SU-DHL-6 (cell line): Measurements from ENCODE around the gene NUMA1.

ENCODE experiments used
- H2AFZ ChIP-seq: fragments of 200-600 bp; sonication (generic); 2 replicates; pipeline ENCODE4 v1.6.1; 2014; ENCODE audit warnings: low read depth, mild to moderate bottlenecking, moderate library complexity, mixed read lengths, antibody characterized with exemption, low read length; ENCODE audit not compliant: severe bottlenecking
- H3F3A ChIP-seq: fragments of 200-600 bp; shearing (Covaris generic); 2 replicates; pipeline ENCODE4 v1.6.0; 2016; ENCODE audit warnings: antibody characterized with exemption, mild to moderate bottlenecking; ENCODE audit not compliant: insufficient read depth
- H3K27ac ChIP-seq: fragments of 200-600 bp; sonication (generic); 2 replicates; pipeline ENCODE4 v1.5.1; 2016; ENCODE audit warnings: low read depth, mild to moderate bottlenecking, low read length, moderate library complexity, mixed read lengths
- H3K27me3 ChIP-seq: fragments of 200-600 bp; sonication (generic), shearing (Covaris generic); 2 replicates; pipeline ENCODE4 v1.6.0; 2014; ENCODE audit warnings: mild to moderate bottlenecking, low read length
- H3K36me3 ChIP-seq: fragments of 200-600 bp; sonication (generic); 2 replicates; pipeline ENCODE4 v1.6.1; 2014; ENCODE audit warnings: mild to moderate bottlenecking, low read length, mixed read lengths
- H3K4me2 ChIP-seq: fragments of 300-600, 200-600 bp; shearing (Covaris generic), sonication (generic); 2 replicates; pipeline ENCODE4 v1.6.0; 2014; ENCODE audit warnings: low read length, low read depth, mild to moderate bottlenecking; ENCODE audit not compliant: poor library complexity, severe bottlenecking
- H3K4me3 ChIP-seq: fragments of 200-600 bp; sonication (generic); 2 replicates; pipeline ENCODE4 v1.5.1; 2014; ENCODE audit warnings: antibody characterized with exemption, low read length, mild to moderate bottlenecking, mixed read lengths; ENCODE audit not compliant: insufficient read depth, poor library complexity, severe bottlenecking
- H3K79me2 ChIP-seq: fragments of 200-600 bp; sonication (generic); 2 replicates; pipeline ENCODE4 v1.6.1; 2014; ENCODE audit warnings: mild to moderate bottlenecking, low read length, moderate library complexity; ENCODE audit not compliant: insufficient read depth
- H3K9ac ChIP-seq: fragments of 200-600 bp; sonication (generic); 2 replicates; pipeline ENCODE4 v1.7.0; 2014; ENCODE audit warnings: mild to moderate bottlenecking, low read length
- H3K9me2 ChIP-seq: fragments of 200-600 bp; sonication (generic); replicated peaks from 2 replicates; pipeline ENCODE4 v1.6.1; 2014; ENCODE audit warnings: low read length; ENCODE audit not compliant: insufficient read depth
- H3K9me3 ChIP-seq: fragments of 200-600 bp; sonication (generic); 2 replicates; pipeline ENCODE4 v1.6.1; 2014; ENCODE audit warnings: low read length, mixed read lengths; ENCODE audit not compliant: insufficient read depth
- H4K20me1 ChIP-seq: fragments of 200-600 bp; sonication (generic); 2 replicates; pipeline ENCODE4 v1.6.1; 2014; ENCODE audit warnings: low read depth, mild to moderate bottlenecking, antibody characterized with exemption, low read length, moderate library complexity, mixed read lengths
- EZH2phosphoT487 ChIP-seq: fragments of 200-600 bp; sonication (generic), shearing (Covaris generic); conservative IDR thresholded peaks from 2 replicates; pipeline ENCODE4 v1.6.1; 2018; ENCODE audit warnings: mild to moderate bottlenecking, antibody characterized with exemption, low read length, moderate library complexity, mixed read lengths
- TF ChIP-seq, protein P1 (sequence below): fragments of 200-600 bp; sonication (generic); IDR thresholded peaks from one replicate; pipeline ENCODE4 v1.5.1; 2017; ENCODE audit warnings: antibody characterized with exemption, mild to moderate bottlenecking, low read length, moderate library complexity; ENCODE audit not compliant: insufficient read depth, poor library complexity, severe bottlenecking

NUMA1 gene

DNA sequence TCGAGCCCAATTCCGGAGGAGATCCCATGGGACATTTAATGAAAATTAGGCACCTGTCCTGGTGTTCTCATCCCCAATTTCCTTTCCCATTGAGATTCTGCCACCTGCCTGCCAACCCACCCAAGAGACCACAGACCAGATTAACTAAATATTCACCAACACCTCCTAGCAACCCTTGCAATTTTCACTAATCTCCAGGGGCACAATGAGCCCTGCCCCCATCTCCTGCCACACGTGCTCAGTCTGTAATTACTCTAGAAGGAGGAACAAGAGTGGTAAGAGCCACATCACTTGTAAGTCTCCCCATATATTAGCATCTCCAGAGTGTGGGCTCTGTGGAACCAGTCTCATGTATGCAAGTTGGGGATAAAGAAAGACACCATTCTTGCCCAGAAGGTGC, 43.7 kb downstream of the NUMA1 start:
- TF ChIP-seq, protein P1, sequence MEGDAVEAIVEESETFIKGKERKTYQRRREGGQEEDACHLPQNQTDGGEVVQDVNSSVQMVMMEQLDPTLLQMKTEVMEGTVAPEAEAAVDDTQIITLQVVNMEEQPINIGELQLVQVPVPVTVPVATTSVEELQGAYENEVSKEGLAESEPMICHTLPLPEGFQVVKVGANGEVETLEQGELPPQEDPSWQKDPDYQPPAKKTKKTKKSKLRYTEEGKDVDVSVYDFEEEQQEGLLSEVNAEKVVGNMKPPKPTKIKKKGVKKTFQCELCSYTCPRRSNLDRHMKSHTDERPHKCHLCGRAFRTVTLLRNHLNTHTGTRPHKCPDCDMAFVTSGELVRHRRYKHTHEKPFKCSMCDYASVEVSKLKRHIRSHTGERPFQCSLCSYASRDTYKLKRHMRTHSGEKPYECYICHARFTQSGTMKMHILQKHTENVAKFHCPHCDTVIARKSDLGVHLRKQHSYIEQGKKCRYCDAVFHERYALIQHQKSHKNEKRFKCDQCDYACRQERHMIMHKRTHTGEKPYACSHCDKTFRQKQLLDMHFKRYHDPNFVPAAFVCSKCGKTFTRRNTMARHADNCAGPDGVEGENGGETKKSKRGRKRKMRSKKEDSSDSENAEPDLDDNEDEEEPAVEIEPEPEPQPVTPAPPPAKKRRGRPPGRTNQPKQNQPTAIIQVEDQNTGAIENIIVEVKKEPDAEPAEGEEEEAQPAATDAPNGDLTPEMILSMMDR, result no peak
- TF ChIP-seq EZH2phosphoT487, result no peak
- Histone ChIP-seq H3K27me3 (no peaks in the 10 kb centered on the region), H3K36me3 (peaks cover 7% of the 10 kb centered on the region; the same call in 1 of the 2 replicates), H3K79me2 (peaks cover 77% of the 10 kb centered on the region), H3K9me2 (no peaks in the 10 kb centered on the region), H3K27ac (no peak overlapping the region), H3K4me2 (no peak overlapping the region), H3F3A (peaks cover 25% of the 10 kb centered on the region), H3K4me3 (no peak overlapping the region), H3K9ac (no peak overlapping the region), H3K9me3 (no peaks in the 10 kb centered on the region), H4K20me1 (peaks cover 7% of the 10 kb centered on the region; the same call in 1 of the 2 replicates), H2AFZ (no peak overlapping the region)

DNA sequence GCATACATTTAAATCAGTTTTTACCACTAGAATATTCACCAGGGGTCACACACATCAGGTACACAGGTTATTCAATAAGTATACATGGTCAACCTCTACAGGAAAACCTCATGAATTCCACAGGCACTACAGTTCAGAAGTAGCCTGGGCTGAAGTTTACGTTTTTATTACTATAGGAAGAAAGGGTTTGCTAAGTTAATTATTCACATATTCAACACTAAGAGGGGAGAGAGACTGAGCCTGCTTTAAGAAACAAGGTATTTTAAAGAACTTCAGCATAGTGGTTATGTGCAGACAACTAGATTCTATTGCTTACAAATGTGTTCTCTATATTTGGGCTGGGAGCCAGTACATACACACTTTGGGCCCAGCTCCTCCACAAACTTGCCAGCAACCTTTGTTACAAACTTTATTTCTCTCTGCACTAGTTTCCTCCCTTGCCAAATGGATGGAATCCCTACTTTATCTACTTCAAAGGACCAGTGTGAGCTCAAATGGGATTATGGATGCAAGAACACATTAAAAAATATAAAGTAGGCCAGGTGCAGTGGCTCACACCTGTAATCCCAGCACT, 49.8 kb downstream of the NUMA1 start:
- Histone ChIP-seq H3K27ac (no peak overlapping the region), H3K9me2 (no peaks in the 10 kb centered on the region), H3K9ac (no peak overlapping the region), H3K9me3 (no peaks in the 10 kb centered on the region), H3K4me3 (no peak overlapping the region), H3K36me3 (peaks cover 15% of the 10 kb centered on the region; the same call in 1 of the 2 replicates), H2AFZ (no peak overlapping the region), H3K4me2 (no peak overlapping the region), H3K27me3 (no peaks in the 10 kb centered on the region), H3F3A (peaks cover 10% of the 10 kb centered on the region), H4K20me1 (0 out of 2 replicates have a peak, but pooled peaks cover 3% of the 10 kb centered on the region), H3K79me2 (peaks cover 35% of the 10 kb centered on the region; the same call in 1 of the 2 replicates)
- TF ChIP-seq, protein P1, result no peak
- no peak for TF ChIP-seq EZH2phosphoT487

DNA sequence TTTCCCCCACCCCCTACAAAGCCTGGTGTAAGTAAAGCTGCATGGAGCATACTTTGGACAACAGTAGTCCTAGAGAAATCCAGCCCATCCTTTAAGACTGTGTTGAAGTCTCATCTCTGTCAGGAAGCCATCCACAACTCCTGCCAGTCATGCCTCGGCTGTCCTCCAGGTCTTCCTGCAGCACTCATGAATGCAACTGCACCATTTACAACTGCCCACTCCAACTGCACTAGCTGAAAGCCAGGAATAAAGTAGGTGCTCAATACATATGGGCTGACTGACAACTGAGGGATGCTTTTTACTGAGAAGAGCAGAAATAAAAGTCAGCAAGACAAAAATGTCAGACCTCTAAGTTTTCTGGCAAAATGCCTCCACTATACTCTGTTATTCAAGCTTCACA, 54.3 kb downstream of the NUMA1 start:
- Histone ChIP-seq H3K9me2 (no peaks in the 10 kb centered on the region), H3K36me3 (peaks cover 22% of the 10 kb centered on the region), H3K4me3 (no peak overlapping the region), H3F3A (0 out of 2 replicates have a peak, but pooled peaks cover 6% of the 10 kb centered on the region), H3K9me3 (no peaks in the 10 kb centered on the region), H3K27ac (peak overlapping the region; percentile 18; the same call in 1 of the 2 replicates), H3K9ac (no peak overlapping the region), H3K4me2 (no peak overlapping the region), H3K27me3 (no peaks in the 10 kb centered on the region), H3K79me2 (peaks cover 14% of the 10 kb centered on the region; the same call in 1 of the 2 replicates), H4K20me1 (no peaks in the 10 kb centered on the region), H2AFZ (no peak overlapping the region)
- TF ChIP-seq, protein P1, result no peak
- TF ChIP-seq EZH2phosphoT487, result no peak
